GM12874 (cell line): Measurements from ENCODE around the gene EIF6.

Experiments used
- CTCF ChIP-seq: IDR thresholded peaks from 2 replicates; pipeline ENCODE4 v1.5.1; 2011; ENCODE audit warnings: low read depth, mild to moderate bottlenecking, control low read depth, low read length, moderate library complexity; ENCODE audit not compliant: insufficient read depth

EIF6 gene

GRCh38 chr20:35240083-35240810 lies 44.3 kb downstream of the EIF6 start:
- TF ChIP-seq CTCF = no peak

- no peak for TF ChIP-seq CTCF
Measured at GRCh38 chr20:35238735-35239134, 45.8 kb downstream of the EIF6 start.

- TF ChIP-seq CTCF = no peak
Measured at GRCh38 chr20:35238170-35238569, 46.4 kb downstream of the EIF6 start.

- no peak for TF ChIP-seq CTCF
Measured at GRCh38 chr20:35237486-35237885, 47.1 kb downstream of the EIF6 start.

GRCh38 chr20:35235881-35236280 lies 48.7 kb downstream of the EIF6 start:
- no peak for TF ChIP-seq CTCF

- TF ChIP-seq CTCF = no peak
Measured at GRCh38 chr20:35232575-35232974, 52.0 kb downstream of the EIF6 start.
